HEK293 (cell line): ENCODE measurements around the gene KATNBL1.

Experiments
- BCL11A ChIP-seq: fragments of 450-650 bp; formaldehyde crosslinking; IDR thresholded peaks from 2 replicates; pipeline ENCODE4 v1.5.1; 2016; ENCODE audit warnings: low read depth, missing biosample characterization, missing genetic modification characterization
- EGR2 ChIP-seq: fragments of 450-650 bp; formaldehyde crosslinking; IDR thresholded peaks from 2 replicates; pipeline ENCODE4 v1.5.1; 2016; ENCODE audit warnings: low read depth, missing biosample characterization, missing genetic modification characterization
- GLIS2 ChIP-seq: fragments of 450-650 bp; formaldehyde crosslinking; IDR thresholded peaks from 2 replicates; pipeline ENCODE4 v1.5.1; 2016; ENCODE audit warnings: missing biosample characterization, missing genetic modification characterization
- HOXD13 ChIP-seq: sonication (generic); formaldehyde crosslinking; IDR thresholded peaks from 2 replicates; pipeline ENCODE4 v1.8.0; 2022; ENCODE audit warnings: missing genetic modification reagents, borderline replicate concordance
- INSM2 ChIP-seq: fragments of 450-650 bp; formaldehyde crosslinking; IDR thresholded peaks from 2 replicates; pipeline ENCODE4 v1.5.1; 2016; ENCODE audit warnings: missing biosample characterization, missing genetic modification characterization
- MYNN ChIP-seq: fragments of 450-650 bp; formaldehyde crosslinking; IDR thresholded peaks from 2 replicates; pipeline ENCODE4 v1.5.1; 2016; ENCODE audit warnings: missing biosample characterization, missing genetic modification characterization, borderline replicate concordance
- MZF1 ChIP-seq: fragments of 450-650 bp; formaldehyde crosslinking; IDR thresholded peaks from 2 replicates; pipeline ENCODE4 v1.5.1; 2017; ENCODE audit warnings: missing biosample characterization, missing genetic modification characterization, borderline replicate concordance
- OVOL3 ChIP-seq: fragments of 450-650 bp; formaldehyde crosslinking; IDR thresholded peaks from 2 replicates; pipeline ENCODE4 v1.5.1; 2016; ENCODE audit warnings: missing biosample characterization, missing genetic modification characterization
- REST ChIP-seq: fragments of 450-650 bp; formaldehyde crosslinking; IDR thresholded peaks from 2 replicates; pipeline ENCODE4 v1.5.1; 2016; ENCODE audit warnings: missing biosample characterization, missing genetic modification characterization
- SP3 ChIP-seq: fragments of 450-650 bp; formaldehyde crosslinking; IDR thresholded peaks from 2 replicates; pipeline ENCODE4 v1.5.1; 2016; ENCODE audit warnings: missing biosample characterization, missing genetic modification characterization
- ZBTB8A ChIP-seq: fragments of 450-650 bp; formaldehyde crosslinking; IDR thresholded peaks from 2 replicates; pipeline ENCODE4 v1.5.1; 2016; ENCODE audit warnings: missing biosample characterization, missing genetic modification characterization
- ZEB2 ChIP-seq: fragments of 450-650 bp; formaldehyde crosslinking; IDR thresholded peaks from 2 replicates; pipeline ENCODE4 v1.5.1; 2016; ENCODE audit warnings: missing biosample characterization, missing genetic modification characterization
- ZFP3 ChIP-seq: fragments of 450-650 bp; formaldehyde crosslinking; IDR thresholded peaks from 2 replicates; pipeline ENCODE4 v1.5.1; 2016; ENCODE audit warnings: low read depth, missing biosample characterization, missing genetic modification characterization
- ZFP41 ChIP-seq: fragments of 450-650 bp; formaldehyde crosslinking; IDR thresholded peaks from 2 replicates; pipeline ENCODE4 v1.5.1; 2016; ENCODE audit warnings: missing biosample characterization, missing genetic modification characterization, borderline replicate concordance
- ZNF133 ChIP-seq: fragments of 450-650 bp; formaldehyde crosslinking; IDR thresholded peaks from 2 replicates; pipeline ENCODE4 v1.5.1; 2016; ENCODE audit warnings: missing biosample characterization, missing genetic modification characterization
- ZNF26 ChIP-seq: fragments of 450-650 bp; formaldehyde crosslinking; IDR thresholded peaks from 2 replicates; pipeline ENCODE4 v1.5.1; 2016; ENCODE audit warnings: missing biosample characterization, missing genetic modification characterization
- ZNF280D ChIP-seq: fragments of 450-650 bp; formaldehyde crosslinking; IDR thresholded peaks from 2 replicates; pipeline ENCODE4 v1.5.1; 2016; ENCODE audit warnings: missing biosample characterization, missing genetic modification characterization
- ZNF394 ChIP-seq: fragments of 450-650 bp; formaldehyde crosslinking; IDR thresholded peaks from 2 replicates; pipeline ENCODE4 v1.5.1; 2016; ENCODE audit warnings: missing biosample characterization, missing genetic modification characterization, mild to moderate bottlenecking, moderate library complexity, borderline replicate concordance
- ZNF433 ChIP-seq: fragments of 450-650 bp; formaldehyde crosslinking; IDR thresholded peaks from 2 replicates; pipeline ENCODE4 v1.5.1; 2016; ENCODE audit warnings: missing biosample characterization, missing genetic modification characterization, low read depth
- ZNF449 ChIP-seq: fragments of 450-650 bp; formaldehyde crosslinking; IDR thresholded peaks from 2 replicates; pipeline ENCODE4 v1.5.1; 2017; ENCODE audit warnings: missing biosample characterization, mild to moderate bottlenecking, missing genetic modification characterization, moderate library complexity
- ZNF549 ChIP-seq: fragments of 450-650 bp; IDR thresholded peaks from 2 replicates; pipeline ENCODE4 v1.5.1; 2018; ENCODE audit warnings: missing biosample characterization, missing genetic modification characterization, mild to moderate bottlenecking, inconsistent platforms, moderate library complexity
- ZNF560 ChIP-seq: fragments of 450-650 bp; formaldehyde crosslinking; IDR thresholded peaks from 2 replicates; pipeline ENCODE4 v1.5.1; 2017; ENCODE audit warnings: missing biosample characterization, missing genetic modification characterization, borderline replicate concordance
- ZNF585B ChIP-seq: fragments of 450-650 bp; formaldehyde crosslinking; IDR thresholded peaks from 2 replicates; pipeline ENCODE4 v1.5.1; 2016; ENCODE audit warnings: missing biosample characterization, missing genetic modification characterization
- ZNF621 ChIP-seq: fragments of 450-650 bp; formaldehyde crosslinking; IDR thresholded peaks from 2 replicates; pipeline ENCODE4 v1.5.1; 2017; ENCODE audit warnings: missing biosample characterization, missing genetic modification characterization
- ZNF645 ChIP-seq: fragments of 450-650 bp; formaldehyde crosslinking; IDR thresholded peaks from 2 replicates; pipeline ENCODE4; 2016; ENCODE audit warnings: missing biosample characterization, missing genetic modification characterization
- ZNF658 ChIP-seq: fragments of 450-650 bp; formaldehyde crosslinking; IDR thresholded peaks from 2 replicates; pipeline ENCODE4; 2016; ENCODE audit warnings: missing biosample characterization, missing genetic modification characterization
- ZNF830 ChIP-seq: fragments of 450-650 bp; IDR thresholded peaks from 2 replicates; pipeline ENCODE4 v1.5.0; 2018; ENCODE audit warnings: missing biosample characterization, missing genetic modification characterization, low read depth, mild to moderate bottlenecking, moderate library complexity

Gene KATNBL1

GRCh38 chr15:34209421-34210282 lies at the start of gene KATNBL1 (continued):
- TF ChIP-seq ZNF830 (tag by site-specific recombination), result no peak
- TF ChIP-seq ZFP41 (tag by site-specific recombination), result no peak
- no peak for TF ChIP-seq ZNF549
- TF ChIP-seq MYNN (tag by site-specific recombination), result no peak
- peak; percentile 85 for TF ChIP-seq SP3 (tag by site-specific recombination)
- TF ChIP-seq BCL11A (tag by site-specific recombination), result no peak
- no peak for TF ChIP-seq ZNF280D (tag by site-specific recombination)
- no peak for TF ChIP-seq ZNF621 (tag by site-specific recombination)
- TF ChIP-seq MZF1 (tag by site-specific recombination), result no peak
- TF ChIP-seq OVOL3, result no peak
- TF ChIP-seq GLIS2, result no peak
- TF ChIP-seq REST, result no peak
- TF ChIP-seq ZFP3 (tag by site-specific recombination), result no peak
- TF ChIP-seq ZNF658, result no peak
- no peak for TF ChIP-seq ZEB2 (tag by site-specific recombination)
- TF ChIP-seq ZNF560, result no peak
- TF ChIP-seq ZNF449 (tag by site-specific recombination), result peak; percentile 50; the same call in 1 of the 2 replicates
- TF ChIP-seq ZNF585B (tag by site-specific recombination), result no peak
- peak; percentile 50; the same call in 1 of the 2 replicates for TF ChIP-seq EGR2 (tag by site-specific recombination)
- TF ChIP-seq ZNF394 (tag by site-specific recombination), result no peak
- no peak for TF ChIP-seq ZNF26 (tag by site-specific recombination)
- TF ChIP-seq ZNF645 (tag by site-specific recombination), result no peak
- TF ChIP-seq HOXD13, result no peak
- TF ChIP-seq ZNF133 (tag by site-specific recombination), result no peak
- TF ChIP-seq INSM2 (tag by site-specific recombination), result no peak
- peak; percentile 87 for TF ChIP-seq ZBTB8A (tag by site-specific recombination)
- no peak for TF ChIP-seq ZNF433 (tag by site-specific recombination)
